ENCODE results near the gene THEMIS. TPM values are rescaled to one million over a fixed set of nuclear protein-coding genes. Genes with fewer than 3 reads are reported as not detected.

The THEMIS gene
- total RNA-seq, 1 donor from 2014 or later, result not detected

- DNase-seq (ENCODE audit: low spot score), result no peak
- Mint-ChIP-seq H3K36me3 (ENCODE audit: low read depth) (peaks cover 1% of the 10 kb centered on the region), H3K9me3 (ENCODE audit: low read depth) (peaks cover 2% of the 10 kb centered on the region), H3K4me3 (ENCODE audit: unreplicated experiment) (no peak overlapping the region), H3K4me1 (ENCODE audit: low read depth) (no peaks in the 10 kb centered on the region), H3K27ac (ENCODE audit: unreplicated experiment) (no peak overlapping the region), H3K27me3 (ENCODE audit: low read depth) (no peaks in the 10 kb centered on the region)
- TF ChIP-seq CTCF (IDR thresholded peaks at IDR 0.05), result no peak
These were observed 132.1 kb downstream of the THEMIS start for GRCh38 chr6:127768745-127769144.

GRCh38 chr6:127768223-127768622 lies 132.6 kb downstream of the THEMIS start:
- no peak overlapping the region for H3K27ac Mint-ChIP-seq (ENCODE audit: unreplicated experiment)
- no peak overlapping the region for H3K4me3 Mint-ChIP-seq (ENCODE audit: unreplicated experiment)
- H3K9me3 Mint-ChIP-seq (ENCODE audit: low read depth), result peaks cover 2% of the 10 kb centered on the region
- no peaks in the 10 kb centered on the region for H3K27me3 Mint-ChIP-seq (ENCODE audit: low read depth)
- no peaks in the 10 kb centered on the region for H3K4me1 Mint-ChIP-seq (ENCODE audit: low read depth)
- H3K36me3 Mint-ChIP-seq (ENCODE audit: low read depth), result peaks cover 1% of the 10 kb centered on the region
- no peak for TF ChIP-seq CTCF (IDR thresholded peaks at IDR 0.05)
- no peak for DNase-seq (ENCODE audit: low spot score)

- peaks cover 4% of the 10 kb centered on the region for H3K27me3 Mint-ChIP-seq (ENCODE audit: low read depth)
- no peaks in the 10 kb centered on the region for H3K4me1 Mint-ChIP-seq (ENCODE audit: low read depth)
- no peak overlapping the region for H3K27ac Mint-ChIP-seq (ENCODE audit: unreplicated experiment)
- H3K4me3 Mint-ChIP-seq (ENCODE audit: unreplicated experiment), result no peak overlapping the region
- no peak for TF ChIP-seq CTCF (IDR thresholded peaks at IDR 0.05)
- no peak for DNase-seq (ENCODE audit: low spot score)
- peaks cover 1% of the 10 kb centered on the region for H3K36me3 Mint-ChIP-seq (ENCODE audit: low read depth)
- H3K9me3 Mint-ChIP-seq (ENCODE audit: low read depth), result peaks cover 2% of the 10 kb centered on the region
These were observed 134.9 kb downstream of the THEMIS start for GRCh38 chr6:127765949-127766348.

- H3K9me3 Mint-ChIP-seq (ENCODE audit: low read depth), result peaks cover 3% of the 10 kb centered on the region
- peaks cover 4% of the 10 kb centered on the region for H3K27me3 Mint-ChIP-seq (ENCODE audit: low read depth)
- H3K4me1 Mint-ChIP-seq (ENCODE audit: low read depth), result no peaks in the 10 kb centered on the region
- H3K4me3 Mint-ChIP-seq (ENCODE audit: unreplicated experiment), result no peak overlapping the region
- no peaks in the 10 kb centered on the region for H3K36me3 Mint-ChIP-seq (ENCODE audit: low read depth)
- H3K27ac Mint-ChIP-seq (ENCODE audit: unreplicated experiment), result no peak overlapping the region
- no peak for TF ChIP-seq CTCF (IDR thresholded peaks at IDR 0.05)
- no peak for DNase-seq (ENCODE audit: low spot score)
These were observed 138.6 kb downstream of the THEMIS start for GRCh38 chr6:127762284-127762683.

- H3K4me3 Mint-ChIP-seq (ENCODE audit: unreplicated experiment), result no peak overlapping the region
- H3K27me3 Mint-ChIP-seq (ENCODE audit: low read depth), result peaks cover 4% of the 10 kb centered on the region
- no peaks in the 10 kb centered on the region for H3K36me3 Mint-ChIP-seq (ENCODE audit: low read depth)
- TF ChIP-seq CTCF (IDR thresholded peaks at IDR 0.05), result no peak
- H3K27ac Mint-ChIP-seq (ENCODE audit: unreplicated experiment), result no peak overlapping the region
- DNase-seq (ENCODE audit: low spot score), result no peak
- H3K4me1 Mint-ChIP-seq (ENCODE audit: low read depth), result no peaks in the 10 kb centered on the region
- peaks cover 3% of the 10 kb centered on the region for H3K9me3 Mint-ChIP-seq (ENCODE audit: low read depth)
These were observed 139.8 kb downstream of the THEMIS start for GRCh38 chr6:127761084-127761483.

Data from chondrocyte (in vitro differentiated cells).